DMS53 treated with DMSO at 0.1 percent for 48 hours (cell line): ENCODE data around the gene HMGXB3.

ENCODE experiments used
- DNase-seq: peaks from one replicate; lab custom pipeline; 2025; ENCODE audit not compliant: unreplicated experiment; lab: John Stamatoyannopoulos, UW

HMGXB3 gene, protein sequence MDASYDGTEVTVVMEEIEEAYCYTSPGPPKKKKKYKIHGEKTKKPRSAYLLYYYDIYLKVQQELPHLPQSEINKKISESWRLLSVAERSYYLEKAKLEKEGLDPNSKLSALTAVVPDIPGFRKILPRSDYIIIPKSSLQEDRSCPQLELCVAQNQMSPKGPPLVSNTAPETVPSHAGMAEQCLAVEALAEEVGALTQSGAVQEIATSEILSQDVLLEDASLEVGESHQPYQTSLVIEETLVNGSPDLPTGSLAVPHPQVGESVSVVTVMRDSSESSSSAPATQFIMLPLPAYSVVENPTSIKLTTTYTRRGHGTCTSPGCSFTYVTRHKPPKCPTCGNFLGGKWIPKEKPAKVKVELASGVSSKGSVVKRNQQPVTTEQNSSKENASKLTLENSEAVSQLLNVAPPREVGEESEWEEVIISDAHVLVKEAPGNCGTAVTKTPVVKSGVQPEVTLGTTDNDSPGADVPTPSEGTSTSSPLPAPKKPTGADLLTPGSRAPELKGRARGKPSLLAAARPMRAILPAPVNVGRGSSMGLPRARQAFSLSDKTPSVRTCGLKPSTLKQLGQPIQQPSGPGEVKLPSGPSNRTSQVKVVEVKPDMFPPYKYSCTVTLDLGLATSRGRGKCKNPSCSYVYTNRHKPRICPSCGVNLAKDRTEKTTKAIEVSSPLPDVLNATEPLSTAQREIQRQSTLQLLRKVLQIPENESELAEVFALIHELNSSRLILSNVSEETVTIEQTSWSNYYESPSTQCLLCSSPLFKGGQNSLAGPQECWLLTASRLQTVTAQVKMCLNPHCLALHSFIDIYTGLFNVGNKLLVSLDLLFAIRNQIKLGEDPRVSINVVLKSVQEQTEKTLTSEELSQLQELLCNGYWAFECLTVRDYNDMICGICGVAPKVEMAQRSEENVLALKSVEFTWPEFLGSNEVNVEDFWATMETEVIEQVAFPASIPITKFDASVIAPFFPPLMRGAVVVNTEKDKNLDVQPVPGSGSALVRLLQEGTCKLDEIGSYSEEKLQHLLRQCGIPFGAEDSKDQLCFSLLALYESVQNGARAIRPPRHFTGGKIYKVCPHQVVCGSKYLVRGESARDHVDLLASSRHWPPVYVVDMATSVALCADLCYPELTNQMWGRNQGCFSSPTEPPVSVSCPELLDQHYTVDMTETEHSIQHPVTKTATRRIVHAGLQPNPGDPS (N-terminal part only)

DNA sequence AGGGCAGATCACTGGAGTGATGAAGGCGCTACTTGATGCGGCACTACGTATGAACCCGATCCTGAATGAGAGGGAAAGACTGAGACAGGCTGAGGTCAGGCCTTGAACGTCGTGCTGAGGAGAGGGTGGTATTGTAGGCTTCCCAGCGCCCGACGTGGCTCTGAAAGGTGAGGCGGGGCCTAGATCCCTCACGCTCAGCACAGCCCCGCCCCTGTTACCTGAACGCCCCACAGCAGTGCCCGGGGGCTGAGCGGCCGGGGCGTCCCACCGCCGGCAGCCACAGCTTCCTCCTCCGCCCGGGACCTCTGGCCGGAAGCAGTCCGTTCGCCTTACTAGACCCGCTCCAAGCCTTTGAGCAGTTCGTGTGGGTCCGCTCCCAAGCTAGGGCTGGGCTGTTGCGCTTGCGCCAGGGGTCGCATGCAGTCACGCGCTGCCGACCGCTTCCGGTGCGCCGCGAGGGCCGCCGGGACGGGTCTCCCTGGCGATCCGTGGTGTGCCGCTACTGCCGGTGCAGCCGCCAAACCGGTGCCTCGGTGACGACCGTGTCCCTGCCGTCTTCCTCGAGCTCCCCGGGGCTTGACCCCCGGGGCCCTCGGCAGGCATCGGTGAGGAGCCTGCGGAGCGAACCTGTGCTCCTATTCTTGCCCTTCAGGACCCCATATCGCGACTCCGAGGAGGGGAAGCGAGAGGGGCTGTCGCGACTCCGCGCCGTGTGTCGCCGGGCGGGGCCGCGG lies at the start of gene HMGXB3, which contains the start of gene TIGD6:
Gene HMGXB3, plus strand, starts transcription at position 484 of the 734 bp plus-strand sequence. CDS start 4,114 bp downstream, outside the sequence.
Gene TIGD6, minus strand, starts transcription at position 399 of the 734 bp plus-strand sequence. CDS start 4,306 bp downstream, outside the sequence.
- DNase-seq, result peak; percentile 80

DNA sequence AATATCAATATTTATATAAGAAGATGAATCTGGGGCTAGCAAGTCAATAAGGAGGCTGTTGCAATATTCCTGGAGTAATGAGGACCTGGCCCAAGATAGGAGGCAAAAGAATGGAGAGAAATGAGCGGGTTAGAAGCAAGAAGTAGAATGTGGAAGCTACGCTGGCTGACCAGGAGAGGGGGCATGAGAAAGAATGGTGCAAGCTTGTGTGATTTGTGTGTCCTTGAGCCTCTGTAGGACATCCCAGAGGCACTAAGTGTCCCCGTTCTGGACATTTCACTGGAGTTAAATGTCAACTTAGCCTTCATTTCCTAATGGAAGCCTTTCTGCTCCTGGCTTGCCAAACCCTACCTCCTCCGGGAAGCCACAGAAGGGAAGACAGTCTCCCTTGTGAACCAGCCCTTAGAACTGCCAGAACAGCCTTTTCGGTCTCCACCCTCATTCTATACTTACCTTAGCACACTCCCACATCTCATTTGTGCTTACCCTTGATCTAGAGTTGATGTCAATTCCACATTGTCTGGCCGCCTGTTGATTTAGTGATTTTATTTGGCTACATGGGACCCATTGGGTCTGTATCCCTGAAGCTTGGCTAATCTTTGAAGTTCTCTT lies 49.3 kb upstream of the HMGXB3 start:
- DNase-seq, result no peak

DNA sequence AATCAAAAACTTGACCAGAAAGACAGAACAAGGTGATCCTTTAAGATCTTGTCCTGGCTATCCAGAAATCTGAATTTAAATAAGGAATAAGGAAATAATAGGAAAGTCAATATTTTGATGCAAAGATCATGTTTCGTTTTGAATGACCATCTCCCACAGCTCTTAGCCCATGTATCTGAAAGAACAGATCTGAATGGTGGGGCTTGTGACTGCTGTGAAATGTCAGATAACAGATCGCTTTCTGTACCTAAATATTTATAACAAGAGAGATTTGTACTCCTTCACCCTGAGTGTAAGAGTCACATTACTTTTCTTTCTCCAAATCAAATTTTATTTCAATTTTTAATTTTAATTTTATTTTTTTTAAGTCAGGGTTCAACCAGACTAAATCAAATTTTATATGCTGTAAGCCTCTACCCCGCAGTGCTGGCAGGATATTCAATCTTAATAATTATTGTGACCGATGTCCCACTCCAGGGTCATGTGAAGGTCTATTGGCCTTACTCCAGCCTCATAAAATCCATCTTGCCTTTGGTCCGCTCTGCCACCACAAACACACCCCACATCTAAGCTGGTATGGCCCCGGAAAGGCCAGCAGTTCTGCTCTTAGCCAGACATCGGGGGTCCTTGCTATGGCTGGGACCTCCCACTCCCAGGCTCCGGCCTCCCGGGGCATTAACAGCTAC lies 47.0 kb upstream of the HMGXB3 start:
- no peak for DNase-seq

DNA sequence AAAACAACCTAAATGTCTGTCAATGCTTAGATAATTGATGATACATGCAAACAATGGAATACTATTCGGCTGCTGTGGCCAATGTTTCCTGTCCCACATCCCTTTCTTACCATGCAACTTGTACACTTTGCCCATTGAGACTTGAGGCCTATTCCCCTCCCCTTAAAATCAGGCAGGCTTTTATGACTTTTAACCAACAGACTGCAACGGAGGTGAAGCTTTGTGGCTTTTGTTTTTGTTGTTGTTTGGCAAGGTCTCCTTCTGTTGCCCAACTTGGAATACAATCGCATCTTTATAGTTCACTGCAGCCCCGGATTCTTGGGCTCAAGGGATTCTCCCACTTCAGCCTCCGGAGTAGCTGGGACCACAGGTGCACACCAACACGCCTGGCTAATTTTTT lies 45.7 kb upstream of the HMGXB3 start:
- DNase-seq, result no peak

DNA sequence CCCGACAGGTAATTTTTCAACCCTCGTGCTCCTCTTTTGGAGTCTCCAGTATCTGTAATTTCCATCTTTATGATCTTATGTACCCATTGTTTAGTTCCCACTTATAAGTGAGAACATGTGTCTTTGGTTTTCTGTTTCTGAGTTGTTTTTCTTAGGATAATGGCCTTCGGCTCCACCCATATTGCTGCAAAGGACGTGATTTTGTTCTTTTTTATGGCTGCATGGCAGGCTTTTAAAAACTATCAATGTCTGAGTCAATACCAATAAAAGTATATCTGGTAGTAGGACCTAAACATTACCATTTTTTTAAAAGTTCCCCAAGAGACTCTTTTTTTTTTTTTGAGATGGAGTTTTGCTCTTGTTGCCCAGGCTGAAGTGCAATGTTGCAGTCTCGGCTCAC lies 43.9 kb upstream of the HMGXB3 start:
- DNase-seq, result no peak

DNA sequence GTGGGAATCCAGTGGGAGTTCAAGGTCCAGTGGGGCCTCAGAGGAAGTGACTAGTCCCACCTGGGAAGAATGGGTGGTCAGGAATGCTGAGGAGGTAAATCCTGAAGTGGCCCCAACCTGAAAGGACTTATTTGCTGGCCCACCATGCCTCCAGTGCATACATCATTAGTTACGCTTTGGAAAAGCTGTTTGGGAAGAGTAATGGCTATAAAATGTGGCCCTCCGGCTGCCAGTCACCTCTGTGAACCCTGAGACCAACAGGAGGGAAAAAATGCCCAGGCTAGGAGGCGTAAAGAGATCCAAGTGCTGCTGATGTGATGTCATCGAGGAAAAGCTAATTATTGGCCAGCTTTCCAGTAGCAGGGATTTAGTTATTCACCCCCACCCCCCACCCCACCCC lies 42.7 kb upstream of the HMGXB3 start:
- no peak for DNase-seq

DNA sequence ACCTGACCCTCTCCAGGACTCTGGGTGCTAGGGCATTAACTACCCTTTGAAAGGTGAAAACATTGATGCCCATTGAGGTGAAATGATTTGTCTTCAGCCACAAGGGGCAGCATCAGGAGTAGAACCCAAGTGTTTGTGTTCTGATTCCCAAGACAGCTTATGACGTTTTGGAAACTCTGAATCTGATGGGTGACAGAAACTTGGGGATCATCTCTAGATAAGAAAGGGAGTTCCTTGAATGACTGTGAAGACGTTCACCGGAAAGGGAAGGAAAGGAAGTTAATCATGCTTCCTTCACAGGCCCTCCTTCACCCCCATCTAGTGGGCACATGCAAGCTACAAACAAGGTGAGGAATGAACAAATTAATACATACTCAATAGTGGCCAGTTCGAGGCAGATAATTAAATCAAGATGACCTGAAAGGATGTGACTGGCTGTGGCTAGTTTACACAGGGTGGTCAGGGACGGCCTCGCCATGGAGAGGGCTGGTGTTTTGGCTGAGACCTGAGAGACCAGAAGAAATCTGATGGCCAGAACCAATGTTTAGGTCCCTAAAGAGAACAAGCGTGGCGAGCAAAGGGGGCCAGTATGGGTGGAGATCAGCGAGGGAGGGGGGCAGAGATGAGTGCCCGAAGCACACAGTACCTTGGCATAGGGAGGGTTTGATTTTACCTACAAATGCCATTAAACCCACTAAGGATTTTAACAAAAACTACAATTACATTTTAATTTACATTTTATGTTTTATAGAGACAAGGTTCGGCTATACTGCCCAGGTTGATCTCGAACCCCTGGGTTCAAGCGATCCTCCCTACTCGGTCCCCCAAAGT lies 40.9 kb upstream of the HMGXB3 start:
- DNase-seq, result peak; percentile 37

DNA sequence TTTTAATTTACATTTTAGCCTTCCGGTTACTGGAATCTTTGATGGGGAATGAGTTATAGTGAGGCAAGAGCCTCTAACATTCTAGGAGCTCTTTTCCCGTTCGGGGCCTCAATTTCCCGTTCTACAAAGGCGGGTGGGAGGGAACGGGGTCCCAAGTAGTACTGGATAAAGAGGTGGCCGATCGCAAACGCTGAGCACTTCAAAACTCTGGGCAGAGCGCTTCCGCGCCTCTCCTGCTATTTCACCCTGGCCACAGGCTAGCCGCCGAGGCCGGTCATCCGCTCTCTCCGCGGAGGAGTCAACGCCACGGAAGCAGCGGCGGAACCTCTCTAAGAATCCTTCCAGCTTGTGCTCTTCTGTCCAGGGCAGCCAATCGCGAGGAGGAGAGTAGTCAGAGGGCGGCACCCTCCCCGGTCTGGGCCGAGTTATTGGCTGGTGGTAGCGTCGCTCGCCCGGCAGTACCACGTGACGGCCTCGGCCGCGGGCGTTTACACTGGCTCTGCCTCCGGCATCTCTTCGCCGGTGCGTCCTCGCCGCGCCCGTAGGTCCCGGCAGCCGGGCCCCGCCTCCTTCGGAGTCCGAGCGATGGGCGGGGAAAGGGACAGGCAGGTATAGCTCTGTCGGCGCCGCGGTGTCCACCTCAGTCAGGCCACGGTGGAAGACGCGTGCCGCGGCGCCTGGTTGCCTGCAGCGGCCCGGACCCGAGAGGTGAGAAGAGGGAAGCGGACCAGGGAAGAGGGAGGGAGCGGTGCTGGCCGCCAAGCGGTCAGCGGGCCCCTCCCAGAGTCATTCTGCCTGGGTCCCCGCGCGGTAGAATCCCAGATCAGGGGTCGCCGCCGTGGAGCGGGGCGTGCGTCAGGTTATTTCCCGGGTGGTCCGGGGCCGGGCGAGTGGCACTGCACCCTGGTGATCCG lies 40.0 kb upstream of the HMGXB3 start, which contains the start of gene SLC26A2:
Gene SLC26A2, plus strand, starts transcription at position 487 of the 914 bp plus-strand sequence. CDS start 16,895 bp downstream, outside the sequence.
- peak; percentile 99 for DNase-seq

DNA sequence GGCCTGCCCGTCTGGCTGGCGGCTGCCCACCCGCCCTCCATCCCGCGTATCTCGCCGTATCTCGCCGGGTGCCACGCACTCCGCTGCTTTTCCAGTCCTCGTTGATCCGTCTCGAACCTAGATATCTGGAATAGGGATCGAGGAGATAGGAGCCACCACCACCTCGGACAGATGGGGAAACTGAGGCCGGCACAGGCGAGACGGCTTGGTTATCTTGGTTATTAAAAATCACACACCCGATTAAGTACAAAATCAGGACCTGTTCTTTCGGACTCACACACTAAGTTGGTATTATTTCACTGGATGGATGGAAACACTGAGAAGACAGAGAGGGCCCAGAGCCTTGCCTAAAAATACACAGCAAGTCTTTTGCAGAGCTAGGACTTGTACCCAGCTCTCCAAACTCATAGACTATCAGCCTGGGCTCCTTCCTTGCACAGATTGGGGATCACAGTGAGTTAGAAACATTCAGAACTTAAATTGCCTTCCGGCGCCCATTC lies 39.3 kb upstream of the HMGXB3 start:
- DNase-seq, result no peak

DNA sequence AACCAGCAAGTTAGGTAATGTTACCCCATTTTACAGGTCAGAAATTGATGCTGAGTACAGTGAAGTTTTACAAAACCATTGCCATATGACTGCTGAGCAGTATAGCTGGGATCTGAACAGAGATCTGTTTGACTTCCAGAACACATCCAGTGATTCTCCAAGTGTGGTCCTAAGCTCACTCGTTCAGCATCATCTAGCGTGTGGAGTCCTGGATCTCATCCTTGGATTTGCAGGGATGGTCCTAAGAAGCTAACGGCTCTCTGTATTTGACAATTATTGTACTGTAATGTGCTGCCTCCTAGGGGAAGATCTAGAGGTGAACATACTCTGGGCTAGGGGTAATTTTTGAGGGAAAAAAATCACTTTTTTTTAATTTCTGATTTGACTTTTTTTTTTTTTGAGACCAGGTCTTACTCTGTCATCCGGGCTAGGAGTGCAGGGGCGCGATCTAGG lies 38.6 kb upstream of the HMGXB3 start:
- peak; percentile 52 for DNase-seq

DNA sequence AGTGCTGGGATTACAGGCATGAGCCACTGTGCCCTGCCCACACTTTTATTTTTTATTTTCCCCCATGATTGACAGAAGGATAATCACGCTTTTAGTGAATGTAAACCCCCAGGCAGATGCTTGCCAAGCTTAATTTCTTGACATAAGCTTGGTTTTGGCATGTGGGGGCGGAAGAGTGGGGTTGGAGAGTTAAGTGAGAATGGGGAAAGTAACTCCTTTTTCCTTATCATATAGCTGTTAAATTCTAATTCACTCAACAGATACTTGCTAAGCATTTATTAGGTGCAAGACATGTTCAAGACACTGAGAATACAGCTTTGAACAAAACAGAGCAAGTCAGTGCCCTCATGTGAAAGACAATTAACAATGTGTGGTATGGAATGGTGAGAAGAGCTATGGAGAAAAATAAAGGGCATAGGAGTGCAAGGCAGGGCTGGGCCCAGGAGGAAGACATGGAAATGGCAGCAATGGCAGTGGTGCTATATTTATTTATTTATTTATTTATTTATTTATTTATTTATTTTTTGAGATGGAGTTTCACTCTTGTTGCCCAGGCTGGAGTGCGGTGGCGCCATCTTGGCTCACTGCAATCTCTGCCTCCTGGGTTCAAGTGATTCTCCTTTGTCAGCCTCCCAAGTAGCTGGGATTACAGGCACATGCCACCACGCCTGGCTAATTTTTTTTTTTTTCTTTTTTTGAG lies 37.8 kb upstream of the HMGXB3 start:
- DNase-seq, result no peak

DNA sequence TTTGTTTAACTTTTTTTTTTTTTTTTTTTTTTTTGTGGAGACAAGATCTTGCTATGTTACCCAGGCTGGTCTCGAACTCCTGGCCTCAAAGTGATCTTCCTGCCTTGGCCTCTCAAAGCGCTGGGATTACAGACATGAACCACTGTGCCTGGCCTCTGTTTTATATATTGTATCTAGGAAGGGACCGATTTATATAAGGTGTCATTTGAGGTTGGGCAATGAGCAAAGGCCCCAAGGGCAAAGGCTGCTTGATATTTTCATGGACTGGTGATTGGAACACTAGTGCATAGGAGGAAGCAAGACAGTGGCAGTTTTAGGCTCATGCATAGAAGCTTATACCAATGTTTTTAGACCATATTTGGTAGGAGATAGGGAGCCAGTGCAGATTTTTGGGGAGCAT lies 36.8 kb upstream of the HMGXB3 start:
- DNase-seq, result no peak

DNA sequence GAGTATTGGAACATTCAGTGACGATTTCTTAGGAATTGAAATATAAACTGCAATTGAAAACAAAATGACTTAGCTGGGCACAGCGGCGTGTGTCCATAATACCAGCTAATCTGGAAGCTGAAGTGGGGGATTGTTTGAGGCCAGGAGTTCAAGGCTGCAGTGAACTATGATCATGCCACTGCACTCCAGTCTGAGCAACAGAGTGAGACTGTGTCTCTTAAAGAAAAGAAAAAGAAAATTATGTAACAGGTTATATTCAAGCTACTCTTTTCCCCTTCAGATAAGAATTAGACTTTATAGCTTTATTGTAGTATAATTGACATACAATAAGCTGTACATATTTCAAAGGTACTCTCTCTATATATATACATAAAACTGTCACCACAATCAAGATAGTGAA lies 33.6 kb upstream of the HMGXB3 start:
- DNase-seq, result no peak

DNA sequence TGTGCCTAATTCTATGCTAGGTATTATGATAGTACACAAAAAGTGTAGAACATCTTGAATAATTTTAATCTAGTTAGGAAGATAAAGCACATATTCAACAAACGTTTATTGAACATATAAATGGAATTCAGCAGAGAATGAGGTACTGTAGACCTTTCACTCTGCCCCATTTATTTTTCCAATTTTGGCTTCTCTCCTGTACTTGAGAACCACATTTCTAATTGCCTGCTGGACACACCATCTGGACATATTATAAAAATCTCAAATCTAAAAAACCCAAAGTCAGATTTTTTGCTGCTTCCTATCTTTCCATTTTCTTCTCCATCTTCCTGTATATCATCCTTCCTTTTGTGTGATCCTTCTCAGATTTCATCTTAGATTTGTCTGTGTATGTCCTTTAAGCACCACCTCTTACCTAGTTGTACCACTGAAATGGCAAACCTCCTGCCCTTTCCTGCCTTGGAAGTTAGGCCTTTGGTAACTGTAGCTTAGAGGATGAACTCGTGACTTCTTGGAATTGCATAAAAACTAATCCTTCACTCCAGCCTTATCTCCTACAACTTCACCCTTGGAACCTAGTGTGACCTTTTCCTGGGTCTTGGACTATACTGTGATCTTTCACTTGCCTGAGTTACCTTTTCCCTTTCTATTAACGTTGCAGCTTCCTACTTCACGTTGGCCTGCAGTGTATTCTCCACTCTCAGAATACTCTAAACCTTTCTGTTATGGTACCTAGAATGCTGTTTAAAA lies 31.2 kb upstream of the HMGXB3 start:
- no peak for DNase-seq

DNA sequence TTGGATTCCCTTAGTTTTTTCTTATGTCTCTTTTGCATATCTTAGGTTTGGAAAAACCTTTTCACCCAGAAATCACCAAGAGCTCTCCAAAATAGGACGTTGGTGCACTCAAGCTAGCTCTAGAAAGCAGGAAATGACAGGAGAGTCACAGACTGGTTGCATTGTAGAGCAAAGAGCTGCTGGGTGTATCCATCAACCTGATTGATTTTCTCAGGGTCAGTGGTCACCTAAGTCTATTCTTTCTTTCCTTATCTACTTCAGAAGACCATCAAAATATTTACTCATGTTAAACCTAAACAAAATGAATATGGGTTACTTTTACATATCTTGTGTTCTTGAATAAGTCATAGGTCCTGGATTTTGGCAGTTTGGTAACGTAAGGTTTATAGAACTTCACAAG lies 25.1 kb upstream of the HMGXB3 start:
- no peak for DNase-seq

DNA sequence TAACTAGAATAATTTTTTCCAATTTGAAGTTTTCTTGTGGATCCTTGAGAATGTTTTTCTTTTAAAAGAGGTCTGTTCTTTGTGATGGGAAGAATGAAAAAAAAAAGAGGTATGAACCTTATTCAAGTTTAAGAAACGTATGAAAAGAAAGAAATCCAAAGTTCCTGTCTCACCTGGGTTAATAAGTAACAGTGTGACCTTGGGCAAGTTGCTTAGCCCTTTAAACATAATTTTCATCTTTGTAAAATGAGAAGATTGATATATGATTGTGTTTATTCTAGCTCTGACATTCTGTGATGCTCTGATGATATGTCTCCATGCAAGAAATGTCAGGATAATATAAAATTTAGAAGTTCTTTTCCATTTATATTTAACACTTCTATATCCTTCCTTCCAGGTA lies 20.6 kb upstream of the HMGXB3 start:
- no peak for DNase-seq
